Measurements from ENCODE around the gene CDK1.

DNA sequence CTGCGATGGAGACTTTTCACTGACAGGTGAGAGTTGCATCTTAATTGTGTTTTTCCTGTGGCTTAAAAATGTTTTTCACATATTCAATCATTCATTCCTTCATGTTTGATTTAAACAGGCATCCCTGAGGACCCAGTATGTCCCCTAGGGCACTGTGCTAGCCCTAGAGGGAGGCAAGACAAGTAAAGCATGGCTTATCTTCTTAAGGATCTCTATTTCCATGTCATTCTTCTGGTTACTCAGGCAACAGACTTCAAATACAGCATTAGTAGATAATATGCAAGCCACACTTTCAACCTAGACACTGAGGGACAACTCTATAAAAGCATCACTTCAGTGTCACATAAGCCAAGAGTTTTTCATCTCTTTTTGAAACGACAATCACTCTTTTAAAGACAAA, 29.2 kb downstream of the CDK1 start:
- no peak for TF ChIP-seq ZBED1 (IDR thresholded peaks at IDR 0.05; ENCODE audit: borderline replicate concordance)
- TF ChIP-seq SMAD1 (IDR thresholded peaks at IDR 0.05; ENCODE audit: low read depth, partially characterized antibody): no peak
- TF ChIP-seq SP1 (IDR thresholded peaks at IDR 0.05; ENCODE audit: low read depth, low read length): no peak
- no peak for TF ChIP-seq BHLHE40 (IDR thresholded peaks at IDR 0.05; ENCODE audit: borderline replicate concordance in 1 of 2, low read depth in 2 of 2, low read length in 1 of 2)
- no peak for TF ChIP-seq TAF1 (IDR thresholded peaks at IDR 0.05; ENCODE audit: borderline replicate concordance, low read depth, low read length)
- no peak for TF ChIP-seq SIX5 (IDR thresholded peaks at IDR 0.05; ENCODE audit: low read depth, low read length, severe bottlenecking)
- no peak for TF ChIP-seq TBL1XR1 (IDR thresholded peaks at IDR 0.05; ENCODE audit: low read depth, low read length)
- TF ChIP-seq GABPA (IDR thresholded peaks at IDR 0.05; ENCODE audit: low read depth): no peak
- TF ChIP-seq HCFC1 (IDR thresholded peaks at IDR 0.05; ENCODE audit: low read length): no peak
- TF ChIP-seq, protein P1, sequence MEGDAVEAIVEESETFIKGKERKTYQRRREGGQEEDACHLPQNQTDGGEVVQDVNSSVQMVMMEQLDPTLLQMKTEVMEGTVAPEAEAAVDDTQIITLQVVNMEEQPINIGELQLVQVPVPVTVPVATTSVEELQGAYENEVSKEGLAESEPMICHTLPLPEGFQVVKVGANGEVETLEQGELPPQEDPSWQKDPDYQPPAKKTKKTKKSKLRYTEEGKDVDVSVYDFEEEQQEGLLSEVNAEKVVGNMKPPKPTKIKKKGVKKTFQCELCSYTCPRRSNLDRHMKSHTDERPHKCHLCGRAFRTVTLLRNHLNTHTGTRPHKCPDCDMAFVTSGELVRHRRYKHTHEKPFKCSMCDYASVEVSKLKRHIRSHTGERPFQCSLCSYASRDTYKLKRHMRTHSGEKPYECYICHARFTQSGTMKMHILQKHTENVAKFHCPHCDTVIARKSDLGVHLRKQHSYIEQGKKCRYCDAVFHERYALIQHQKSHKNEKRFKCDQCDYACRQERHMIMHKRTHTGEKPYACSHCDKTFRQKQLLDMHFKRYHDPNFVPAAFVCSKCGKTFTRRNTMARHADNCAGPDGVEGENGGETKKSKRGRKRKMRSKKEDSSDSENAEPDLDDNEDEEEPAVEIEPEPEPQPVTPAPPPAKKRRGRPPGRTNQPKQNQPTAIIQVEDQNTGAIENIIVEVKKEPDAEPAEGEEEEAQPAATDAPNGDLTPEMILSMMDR (IDR thresholded peaks at IDR 0.05 in 2 of 3, conservative IDR thresholded peaks at IDR 0.05 in 1 of 3; ENCODE audit: control insufficient read depth in 2 of 3, extremely low read depth in 1 of 3, insufficient read depth in 1 of 3, low read depth in 3 of 3, low read length in 3 of 3): no peak

Data from GM12878 (cell line).